Subcutaneous abdominal adipose tissue (tissue), 5 donors: ENCODE data around the gene AGAP1.

Experiments used
- H3K27ac ChIP-seq: one replicate; pipeline ENCODE4 v1.7.0; 2013; ENCODE audit warnings: low read depth, mild to moderate bottlenecking, inconsistent platforms, low read length, moderate library complexity
- H3K27me3 ChIP-seq, 5 donors: one replicate each; pipeline ENCODE4 v1.7.0; 2013; ENCODE audit warnings: low read length in 5 of 5, inconsistent platforms in 1 of 5; ENCODE audit not compliant: control insufficient read depth in 5 of 5, insufficient read depth in 4 of 5
- H3K36me3 ChIP-seq, 5 donors: one replicate each; pipeline ENCODE4 v1.7.0; 2013; ENCODE audit warnings: low read length in 5 of 5; ENCODE audit not compliant: control insufficient read depth in 5 of 5, insufficient read depth in 5 of 5
- H3K4me1 ChIP-seq, 5 donors: one replicate each; pipeline ENCODE4 v1.7.0; 2013; ENCODE audit warnings: low read length in 5 of 5, mild to moderate bottlenecking in 3 of 5, moderate library complexity in 1 of 5; ENCODE audit not compliant: control insufficient read depth in 5 of 5, insufficient read depth in 5 of 5
- H3K4me3 ChIP-seq, 5 donors: one replicate each; pipeline ENCODE4 v1.7.0; 2013; ENCODE audit warnings: low read length in 5 of 5, low read depth in 1 of 5
- H3K9ac ChIP-seq, 5 donors: one replicate each; pipeline ENCODE4 v1.7.0; 2013; ENCODE audit warnings: low read length in 5 of 5, mild to moderate bottlenecking in 4 of 5, moderate library complexity in 3 of 5
- H3K9me3 ChIP-seq, 5 donors: one replicate each; pipeline ENCODE4 v1.7.0; 2013; ENCODE audit warnings: low read length in 5 of 5; ENCODE audit not compliant: control insufficient read depth in 5 of 5
- donor health status: healthy.
- donor health status: healthy.
- donor health status: healthy.
- donor health status: healthy.
- donor health status: healthy.

The AGAP1 gene

DNA sequence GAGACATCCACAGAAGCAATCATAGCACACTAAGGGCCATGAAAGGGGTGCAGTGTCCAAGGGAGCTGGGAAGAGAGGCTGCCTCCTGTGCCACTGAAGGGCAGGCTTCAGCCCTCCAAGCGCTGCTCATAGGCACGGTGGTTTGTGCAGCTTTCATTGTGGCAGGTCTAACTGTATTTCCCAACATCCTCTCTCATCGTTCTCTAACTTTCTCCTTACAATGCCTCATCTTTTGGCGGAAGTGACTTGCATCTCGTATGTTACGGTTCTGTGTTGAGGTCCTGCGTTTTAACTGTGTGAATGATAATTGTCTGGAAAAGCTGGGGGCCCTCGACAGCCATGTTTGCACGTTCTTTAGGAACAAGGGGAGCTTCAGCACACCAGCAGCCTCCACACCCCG is 460.4 kb downstream of the AGAP1 start:
- Histone ChIP-seq H3K9ac (no peak overlapping the region), H3K27me3 (no peaks in the 10 kb centered on the region), H3K4me1 (peaks cover 0 to 3% (median 0%) of the 10 kb centered on the region in 5 donors), H3K4me3 (no peak overlapping the region), H3K9me3 (no peaks in the 10 kb centered on the region), H3K36me3 (peaks cover 0 to 11% (median 3%) of the 10 kb centered on the region in 5 donors), H3K27ac (no peak overlapping the region)

DNA sequence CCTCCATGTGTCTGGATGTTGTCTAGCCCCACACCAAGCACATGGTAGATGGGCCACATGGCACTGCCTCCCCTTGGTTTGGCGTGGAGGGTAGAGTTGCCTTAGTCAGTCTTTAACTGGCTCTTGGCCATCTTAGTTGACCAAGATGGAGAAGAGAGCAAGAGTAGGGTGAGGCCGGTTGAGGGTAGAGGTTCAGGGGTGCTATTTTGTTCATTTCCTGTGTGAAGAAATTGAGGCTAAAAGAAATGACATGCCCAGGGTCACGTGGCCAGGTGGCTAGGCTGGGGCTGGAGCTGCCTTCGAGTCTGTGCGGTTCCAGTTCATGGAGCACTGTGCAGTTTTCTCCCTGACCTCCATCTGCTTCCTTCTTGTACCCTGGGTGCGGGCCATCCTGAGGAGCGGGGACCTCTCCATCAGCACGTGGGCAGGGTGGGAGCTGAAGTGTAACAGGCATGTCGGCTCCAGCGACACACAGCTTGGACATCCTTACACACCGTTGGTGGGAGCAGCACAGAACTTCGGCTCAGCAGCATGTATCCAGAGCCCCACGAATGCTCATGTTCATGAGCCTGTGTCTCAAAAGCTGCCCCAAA is 461.1 kb downstream of the AGAP1 start:
- Histone ChIP-seq H3K4me1 (peaks cover 0 to 3% (median 0%) of the 10 kb centered on the region in 5 donors), H3K9me3 (no peaks in the 10 kb centered on the region), H3K36me3 (peaks cover 0 to 15% (median 3%) of the 10 kb centered on the region in 5 donors), H3K27me3 (no peaks in the 10 kb centered on the region), H3K27ac (no peak overlapping the region), H3K4me3 (no peak overlapping the region), H3K9ac (no peak overlapping the region)

DNA sequence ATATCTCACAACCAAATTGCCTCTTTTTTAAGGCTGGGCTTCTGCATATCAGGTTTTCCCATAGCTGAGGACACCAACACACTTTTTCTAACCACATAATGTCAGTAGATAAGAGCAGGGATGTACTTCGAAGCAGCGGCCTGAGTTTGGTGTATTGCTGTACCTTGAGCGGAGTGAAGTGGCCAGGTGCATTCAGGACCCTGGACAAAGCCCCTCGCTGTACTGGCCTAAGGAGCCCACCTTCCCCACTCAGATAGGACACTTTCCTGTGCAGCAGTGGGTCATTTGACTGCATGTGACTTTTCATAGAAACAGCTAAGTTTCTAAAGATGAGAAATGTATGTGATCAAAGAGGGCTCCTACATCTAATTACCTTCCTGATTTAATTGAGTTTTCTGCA is 461.8 kb downstream of the AGAP1 start:
- Histone ChIP-seq H3K9me3 (no peaks in the 10 kb centered on the region), H3K4me3 (no peak overlapping the region), H3K27ac (no peak overlapping the region), H3K9ac (no peak overlapping the region), H3K36me3 (peaks cover 0 to 17% (median 4%) of the 10 kb centered on the region in 5 donors), H3K4me1 (no peaks in the 10 kb centered on the region), H3K27me3 (no peaks in the 10 kb centered on the region)

DNA sequence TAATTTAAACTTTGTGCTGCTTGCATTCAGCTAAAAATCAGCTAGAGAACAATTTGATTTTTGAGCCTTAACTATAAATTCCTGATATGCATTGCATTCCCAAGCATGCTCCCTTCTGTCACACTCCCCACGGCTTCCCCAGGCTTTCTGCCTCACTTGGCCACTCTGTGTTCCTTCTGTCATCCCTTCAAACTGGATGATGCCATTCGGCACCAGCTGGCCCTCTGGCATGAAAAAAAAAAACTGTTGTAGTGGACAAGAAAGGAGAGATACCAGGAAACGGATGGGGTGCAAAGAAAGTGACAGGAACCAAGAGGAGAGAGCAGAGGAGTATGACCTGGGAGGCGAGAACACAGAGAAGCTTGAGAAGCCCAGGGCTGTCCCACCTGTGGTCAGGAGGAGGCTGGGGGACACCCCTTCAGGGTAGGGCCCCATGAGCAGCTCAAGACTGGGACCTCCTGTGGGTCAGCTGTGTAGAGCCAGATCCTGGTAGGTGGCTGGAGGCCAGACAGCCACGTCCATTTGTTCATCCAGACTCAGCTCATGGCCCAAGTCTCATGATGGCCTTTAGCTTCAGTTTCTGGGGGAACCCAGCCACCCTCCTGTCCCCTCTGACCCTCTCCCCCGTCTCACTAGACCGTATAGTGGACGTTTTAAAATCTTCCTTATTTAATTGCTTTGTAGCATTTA is 462.6 kb downstream of the AGAP1 start:
- no peaks in the 10 kb centered on the region for H3K27me3 ChIP-seq
- no peaks in the 10 kb centered on the region for H3K9me3 ChIP-seq
- no peak overlapping the region for H3K27ac ChIP-seq
- peaks cover 0 to 18% (median 6%) of the 10 kb centered on the region in 5 donors for H3K36me3 ChIP-seq
- H3K4me3 ChIP-seq = no peak overlapping the region
- H3K4me1 ChIP-seq = no peaks in the 10 kb centered on the region
- no peak overlapping the region for H3K9ac ChIP-seq

DNA sequence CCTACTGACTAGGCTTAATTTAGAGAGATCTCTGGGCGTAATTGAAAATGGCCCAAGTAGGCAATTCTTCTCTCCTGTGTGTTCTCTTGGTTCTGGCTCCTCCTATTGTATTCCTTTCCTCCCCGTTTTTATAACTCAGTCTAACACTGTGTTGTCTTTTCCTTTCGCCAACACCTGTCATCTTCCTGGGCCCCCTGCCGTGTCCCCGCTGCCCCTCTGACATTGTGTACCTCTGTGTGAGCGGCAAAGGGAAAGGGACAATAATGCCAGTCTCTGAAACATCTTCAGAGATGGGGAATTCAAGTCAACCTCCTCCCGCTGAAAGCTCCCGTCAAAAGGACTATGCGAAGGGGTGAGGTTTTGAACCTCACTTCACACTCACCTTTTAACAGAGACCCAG is 463.4 kb downstream of the AGAP1 start:
- Histone ChIP-seq H3K9ac (no peak overlapping the region), H3K27me3 (no peaks in the 10 kb centered on the region), H3K4me1 (no peaks in the 10 kb centered on the region), H3K36me3 (peaks cover 0 to 18% (median 6%) of the 10 kb centered on the region in 5 donors), H3K9me3 (no peaks in the 10 kb centered on the region), H3K27ac (no peak overlapping the region), H3K4me3 (no peak overlapping the region)

DNA sequence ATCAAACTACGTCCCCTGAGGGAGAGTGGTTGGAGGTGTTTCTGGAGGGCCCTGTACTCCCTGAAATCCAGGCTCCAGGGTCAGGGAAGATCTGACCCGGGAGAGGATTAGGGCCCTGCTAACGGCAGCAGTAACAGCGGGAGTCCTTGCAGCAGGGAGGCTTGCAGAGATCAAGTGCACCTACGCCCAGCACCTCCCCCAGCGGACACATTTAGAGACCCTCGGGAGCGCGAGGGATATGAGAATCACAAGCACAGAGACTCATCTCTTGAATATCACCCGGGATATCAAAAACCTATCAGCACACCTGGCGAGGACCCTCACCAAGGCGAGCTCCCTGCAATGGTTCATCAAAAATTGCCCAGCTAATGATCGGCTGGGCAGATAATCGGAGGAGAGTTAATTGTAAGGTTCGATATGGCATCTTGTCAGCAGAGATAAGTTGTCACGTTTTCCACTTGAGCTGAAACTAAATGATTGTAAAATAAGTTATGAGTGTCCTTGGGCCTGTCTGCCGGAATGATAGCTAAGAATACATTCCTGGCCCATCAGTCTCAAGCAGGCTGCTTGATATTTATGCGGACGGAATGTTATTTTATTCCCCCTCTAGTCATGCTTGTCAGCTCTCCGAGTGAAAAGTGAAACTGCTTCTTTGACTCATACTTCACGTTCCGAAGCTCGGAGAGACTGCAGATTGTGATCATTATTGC is 464.5 kb downstream of the AGAP1 start:
- Histone ChIP-seq H3K9ac (no peak overlapping the region), H3K9me3 (no peaks in the 10 kb centered on the region), H3K4me1 (no peaks in the 10 kb centered on the region), H3K27ac (no peak overlapping the region), H3K27me3 (no peaks in the 10 kb centered on the region), H3K4me3 (no peak overlapping the region), H3K36me3 (peaks cover 0 to 18% (median 6%) of the 10 kb centered on the region in 5 donors)

DNA sequence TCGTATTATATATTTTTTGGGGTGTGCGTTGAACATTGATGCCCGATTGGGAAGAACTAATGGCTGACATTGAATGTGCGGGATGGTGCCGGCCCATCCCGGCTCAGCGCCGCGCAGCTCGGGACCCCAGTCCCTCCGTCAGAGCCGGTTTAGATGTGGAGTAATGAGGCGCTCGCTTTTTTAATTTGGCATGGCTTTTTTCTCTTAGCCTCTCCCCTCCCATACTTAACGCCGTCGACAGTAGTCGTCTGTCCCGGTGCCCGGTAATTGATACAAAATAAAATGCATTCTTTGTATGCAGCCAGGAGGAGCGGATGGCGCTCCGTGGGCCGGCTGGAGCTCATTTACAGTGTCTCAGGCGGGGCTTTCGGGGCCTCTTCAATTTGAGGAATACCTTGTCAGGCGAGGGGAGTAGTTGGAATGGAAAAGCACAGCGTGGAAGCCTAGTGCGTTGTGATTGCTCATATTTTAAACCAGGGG is 465.1 kb downstream of the AGAP1 start:
- H3K9ac ChIP-seq = no peak overlapping the region
- no peak overlapping the region for H3K4me3 ChIP-seq
- no peaks in the 10 kb centered on the region for H3K4me1 ChIP-seq
- no peak overlapping the region for H3K27ac ChIP-seq
- H3K36me3 ChIP-seq = peaks cover 0 to 18% (median 6%) of the 10 kb centered on the region in 5 donors
- H3K27me3 ChIP-seq = no peaks in the 10 kb centered on the region
- H3K9me3 ChIP-seq = no peaks in the 10 kb centered on the region

DNA sequence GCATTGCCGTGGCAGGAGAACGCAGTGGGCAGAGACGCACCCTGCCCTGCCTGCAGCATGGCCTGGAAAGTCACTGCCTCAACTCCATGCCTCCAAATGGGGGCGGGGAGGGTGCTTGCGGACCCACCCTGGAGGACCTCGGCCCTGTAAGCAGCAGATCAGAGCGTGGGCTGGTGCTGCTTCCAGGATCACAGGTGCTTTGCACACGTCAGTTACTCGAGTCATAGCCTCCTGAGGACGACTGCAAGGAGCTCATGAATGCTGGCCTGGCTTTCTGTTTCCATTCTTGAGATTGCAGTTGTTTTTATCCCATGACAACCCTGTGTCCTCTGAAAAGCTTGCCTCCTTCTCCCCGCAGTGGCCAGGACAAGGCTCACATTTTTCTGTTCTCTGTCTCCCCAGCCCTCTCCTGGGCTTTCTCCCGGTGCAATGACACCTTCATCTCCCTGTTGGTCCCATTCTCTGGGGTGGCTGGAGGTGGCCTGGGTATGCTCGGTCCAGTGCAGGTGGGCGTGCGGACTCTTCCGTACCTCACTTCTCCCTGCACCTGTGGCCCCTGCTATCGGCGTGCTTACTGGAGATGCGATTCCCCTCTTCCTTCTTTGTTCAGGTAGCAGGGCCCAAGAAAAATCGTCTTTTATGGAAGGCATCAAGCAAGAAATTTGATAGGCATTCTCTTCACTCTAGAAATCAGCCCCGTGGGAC is 466.3 kb downstream of the AGAP1 start:
- Histone ChIP-seq H3K27me3 (no peaks in the 10 kb centered on the region), H3K27ac (no peak overlapping the region), H3K9me3 (no peaks in the 10 kb centered on the region), H3K4me1 (no peaks in the 10 kb centered on the region), H3K9ac (no peak overlapping the region), H3K36me3 (peaks cover 0 to 18% (median 4%) of the 10 kb centered on the region in 5 donors), H3K4me3 (no peak overlapping the region)

DNA sequence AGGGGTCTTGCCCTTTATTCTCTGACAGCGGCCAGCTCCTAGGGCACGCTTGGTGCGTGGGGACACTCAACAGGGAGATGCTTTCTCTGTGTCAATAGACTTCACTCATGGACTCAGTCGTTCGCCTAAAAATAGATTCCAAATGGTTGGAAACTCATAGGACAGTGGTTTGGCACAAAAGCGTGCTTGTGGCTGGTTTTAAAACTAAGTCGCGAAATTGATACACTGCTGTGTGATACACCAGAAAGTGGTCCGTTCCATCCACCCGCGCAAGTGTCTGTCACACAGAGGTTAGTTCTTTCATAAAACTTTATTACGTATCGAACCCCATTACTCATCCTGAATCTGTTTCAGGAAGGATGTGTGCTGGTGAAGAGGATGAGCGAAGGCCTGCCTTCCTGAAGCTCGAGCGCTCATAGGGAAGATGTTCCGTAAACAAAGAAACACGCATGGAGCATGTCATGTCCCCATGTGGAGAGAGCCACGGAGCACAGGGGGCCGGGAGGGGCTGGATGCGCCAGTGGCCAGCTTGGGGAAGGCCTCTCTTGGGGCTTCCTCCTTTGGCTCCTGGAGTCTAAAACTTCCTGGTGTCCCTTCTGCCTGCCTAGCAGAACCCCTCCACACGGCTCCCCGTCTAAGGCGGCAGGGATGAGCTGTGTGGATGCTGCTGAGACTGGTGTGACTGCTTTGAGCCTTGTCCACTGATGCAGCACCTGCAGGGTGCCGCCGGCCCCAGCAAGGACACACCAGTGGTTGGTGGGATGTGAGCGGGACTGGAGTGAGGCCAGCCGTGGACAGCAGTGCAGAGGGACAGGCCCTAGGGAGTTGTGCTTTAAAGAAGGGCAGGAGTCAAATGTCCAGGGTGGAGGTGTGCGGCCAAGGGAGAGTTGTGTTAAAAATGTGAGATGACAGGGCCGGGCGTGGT is 467.1 kb downstream of the AGAP1 start:
- H3K36me3 ChIP-seq = peaks cover 0 to 15% (median 5%) of the 10 kb centered on the region in 5 donors
- no peak overlapping the region for H3K9ac ChIP-seq
- no peak overlapping the region for H3K4me3 ChIP-seq
- no peaks in the 10 kb centered on the region for H3K9me3 ChIP-seq
- no peaks in the 10 kb centered on the region for H3K4me1 ChIP-seq
- H3K27me3 ChIP-seq = no peaks in the 10 kb centered on the region
- H3K27ac ChIP-seq = no peak overlapping the region
